Ascending aorta (tissue), 2 donors: ENCODE results near the gene ASB15. TPM values are rescaled to one million over a fixed set of nuclear protein-coding genes. Genes with fewer than 3 reads are reported as not detected.

Experiments used
- DNase-seq, 2 donors: peaks; one replicate each; pipeline ENCODE4 v3.0.0-alpha.2; 2019; ENCODE audit warnings: low spot score in 2 of 2
- H3K27ac ChIP-seq, 2 donors: fragments of 200-600 bp; sonication (generic); one replicate each; pipeline ENCODE4 v1.5.1; 2016 to 2017; ENCODE audit warnings: mild to moderate bottlenecking in 1 of 2
- H3K27me3 ChIP-seq: fragments of 200-600 bp; sonication (generic); one replicate; pipeline ENCODE4 v1.5.1; 2017
- H3K36me3 ChIP-seq, 2 donors: fragments of 200-600 bp; sonication (generic); one replicate each; pipeline ENCODE4 v1.5.1; 2016
- H3K4me1 ChIP-seq, 2 donors: fragments of 200-600 bp; sonication (generic); one replicate each; pipeline ENCODE4 v1.5.1; 2016 to 2017; ENCODE audit warnings: mild to moderate bottlenecking in 1 of 2
- H3K4me3 ChIP-seq, 2 donors: fragments of 200-600 bp; sonication (generic); one replicate each; pipeline ENCODE4 v1.5.1; 2016 to 2017; ENCODE audit warnings: mild to moderate bottlenecking in 1 of 2
- H3K9me3 ChIP-seq, 2 donors: fragments of 200-600 bp; sonication (generic); one replicate each; pipeline ENCODE4 v1.5.1; 2016
- intact Hi-C: fragments of 100-400 bp; cut with DNase I; formaldehyde crosslinking; loops from one replicate; pipeline ENCODE4 v1.15.1; 2023
- total RNA-seq: library from RNA; depleted of rRNA; stranded (reverse); fragments of >200 nt; gene quantifications from one replicate; pipeline ENCODE4 v1.1.0, GENCODE V29; 2016
- TF ChIP-seq, protein P1 (sequence below), 3 experiments: fragments of 200-600 bp in 2 of 3; fragments of 450-650 bp in 1 of 3; sonication (generic) in 2 of 3; IDR thresholded peaks; one replicate each; pipeline ENCODE4 v1.5.1; 2016 to 2019; ENCODE audit warnings: antibody characterized with exemption in 3 of 3, mild to moderate bottlenecking in 1 of 3, moderate library complexity in 1 of 3

ASB15 gene
- total RNA-seq, 1 donor from 2014 or later: not detected

DNA sequence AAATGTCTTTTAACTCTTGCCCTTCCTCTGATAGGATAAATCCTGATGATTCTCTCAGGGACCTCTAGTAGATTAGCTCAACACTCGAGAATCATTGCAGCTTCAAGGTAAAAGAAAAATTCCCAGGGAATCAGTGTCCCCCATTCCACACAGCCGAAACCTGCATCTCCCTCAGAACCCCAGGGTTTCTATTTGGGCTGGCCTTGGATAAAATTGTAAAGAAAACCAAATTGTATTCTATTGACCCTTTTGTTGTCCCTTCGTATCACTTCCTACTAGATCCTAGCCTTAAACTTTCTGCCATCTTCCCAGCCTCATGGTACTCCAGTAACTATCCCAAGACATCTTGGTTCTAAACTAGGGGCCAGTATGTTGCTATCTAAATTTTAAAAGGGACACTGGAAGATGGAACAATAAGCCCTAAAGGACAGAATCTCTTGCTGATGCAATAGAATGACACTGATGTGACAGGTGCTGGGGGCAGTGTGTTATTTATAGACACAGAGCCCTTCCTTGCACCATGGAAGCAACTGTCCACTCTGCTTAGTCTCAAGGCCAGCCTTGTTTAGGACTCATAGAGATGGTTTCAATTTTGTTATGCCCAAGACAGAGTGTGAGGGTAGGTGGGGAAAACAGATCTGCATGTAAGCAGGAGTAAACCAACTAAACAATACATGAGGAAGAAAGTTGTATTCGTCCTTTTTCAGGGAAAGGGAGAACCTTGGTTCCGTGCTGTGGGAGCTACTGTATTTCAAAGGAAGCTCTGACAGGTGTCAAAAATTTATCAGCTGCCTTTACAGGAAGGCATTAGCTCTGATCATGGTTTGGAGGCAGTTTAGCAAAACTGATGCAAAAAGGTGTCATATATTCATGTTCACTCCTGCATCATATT, 7.6 kb downstream of the ASB15 start:
- H3K27me3 ChIP-seq: no peaks in the 10 kb centered on the region
- H3K4me1 ChIP-seq: no peaks in the 10 kb centered on the region
- no peak overlapping the region for H3K4me3 ChIP-seq
- intact Hi-C loops: no loop called here
- H3K36me3 ChIP-seq: no peaks in the 10 kb centered on the region
- TF ChIP-seq, protein P1, sequence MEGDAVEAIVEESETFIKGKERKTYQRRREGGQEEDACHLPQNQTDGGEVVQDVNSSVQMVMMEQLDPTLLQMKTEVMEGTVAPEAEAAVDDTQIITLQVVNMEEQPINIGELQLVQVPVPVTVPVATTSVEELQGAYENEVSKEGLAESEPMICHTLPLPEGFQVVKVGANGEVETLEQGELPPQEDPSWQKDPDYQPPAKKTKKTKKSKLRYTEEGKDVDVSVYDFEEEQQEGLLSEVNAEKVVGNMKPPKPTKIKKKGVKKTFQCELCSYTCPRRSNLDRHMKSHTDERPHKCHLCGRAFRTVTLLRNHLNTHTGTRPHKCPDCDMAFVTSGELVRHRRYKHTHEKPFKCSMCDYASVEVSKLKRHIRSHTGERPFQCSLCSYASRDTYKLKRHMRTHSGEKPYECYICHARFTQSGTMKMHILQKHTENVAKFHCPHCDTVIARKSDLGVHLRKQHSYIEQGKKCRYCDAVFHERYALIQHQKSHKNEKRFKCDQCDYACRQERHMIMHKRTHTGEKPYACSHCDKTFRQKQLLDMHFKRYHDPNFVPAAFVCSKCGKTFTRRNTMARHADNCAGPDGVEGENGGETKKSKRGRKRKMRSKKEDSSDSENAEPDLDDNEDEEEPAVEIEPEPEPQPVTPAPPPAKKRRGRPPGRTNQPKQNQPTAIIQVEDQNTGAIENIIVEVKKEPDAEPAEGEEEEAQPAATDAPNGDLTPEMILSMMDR (IDR thresholded peaks at IDR 0.05): no peak
- no peak for DNase-seq
- no peak overlapping the region for H3K27ac ChIP-seq
- H3K9me3 ChIP-seq: no peaks in the 10 kb centered on the region

DNA sequence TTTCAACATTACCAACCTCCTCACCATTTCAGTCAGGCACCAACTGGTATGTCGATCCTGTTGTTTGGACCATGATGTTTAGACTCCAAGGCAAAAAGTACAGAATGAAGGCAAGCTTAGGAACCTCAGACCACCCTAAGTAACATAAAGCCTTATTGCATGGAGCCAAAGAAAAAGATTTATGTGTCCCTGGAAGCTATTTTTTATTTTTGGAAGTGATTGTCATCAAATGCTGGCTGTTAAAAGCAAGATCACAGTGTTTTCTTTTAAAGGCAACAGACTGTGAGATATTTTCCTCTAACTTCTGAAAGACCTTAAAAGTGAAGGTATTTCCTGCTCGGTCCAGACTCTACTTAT, 8.2 kb downstream of the ASB15 start:
- no peaks in the 10 kb centered on the region for H3K4me1 ChIP-seq
- intact Hi-C loops: no loop called here
- TF ChIP-seq, protein P1 (IDR thresholded peaks at IDR 0.05): no peak
- H3K36me3 ChIP-seq: no peaks in the 10 kb centered on the region
- DNase-seq: no peak
- H3K27ac ChIP-seq: no peak overlapping the region
- no peaks in the 10 kb centered on the region for H3K27me3 ChIP-seq
- no peaks in the 10 kb centered on the region for H3K9me3 ChIP-seq
- H3K4me3 ChIP-seq: no peak overlapping the region

DNA sequence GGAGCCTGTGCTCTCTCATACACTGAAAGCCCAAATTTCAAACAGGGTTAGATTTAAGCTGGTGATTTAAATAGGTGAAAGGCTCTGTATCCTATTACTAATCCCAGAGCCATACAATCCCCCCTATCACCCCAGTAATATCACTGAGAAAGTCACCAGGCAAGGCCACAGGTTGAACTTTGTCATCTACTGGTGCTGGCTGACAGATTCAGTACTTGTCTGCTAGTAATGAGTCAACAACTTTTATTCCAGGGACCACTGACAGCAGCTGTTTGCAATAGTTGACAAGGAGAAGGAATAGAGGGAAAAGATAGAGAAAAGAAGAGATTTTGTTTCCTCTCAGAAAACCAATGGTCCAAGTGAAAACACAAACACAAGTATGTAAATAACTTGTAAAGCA, 10.4 kb downstream of the ASB15 start:
- H3K4me3 ChIP-seq: no peak overlapping the region
- DNase-seq: no peak

DNA sequence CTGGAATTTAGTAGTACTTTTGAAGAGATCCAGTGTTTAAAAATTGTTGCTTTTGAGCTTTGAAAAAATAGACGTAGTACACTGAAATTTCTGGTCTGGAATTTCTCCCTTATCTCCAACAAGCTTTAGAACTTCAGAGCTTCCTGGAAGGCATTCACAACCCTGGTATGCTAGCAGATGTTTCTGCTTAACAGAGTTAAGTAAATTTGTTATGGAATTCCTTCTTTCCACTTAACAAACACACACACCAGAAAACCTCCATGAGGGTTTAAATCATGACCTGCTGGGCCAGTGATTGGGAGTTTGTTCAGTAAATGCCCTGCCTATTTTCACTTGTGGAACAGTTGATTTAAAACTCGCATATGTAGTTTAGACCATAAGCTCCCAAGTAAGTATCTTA, 13.7 kb downstream of the ASB15 start:
- Histone ChIP-seq H3K36me3 (no peaks in the 10 kb centered on the region), H3K27me3 (no peaks in the 10 kb centered on the region), H3K4me3 (no peak overlapping the region), H3K4me1 (no peaks in the 10 kb centered on the region), H3K9me3 (no peaks in the 10 kb centered on the region), H3K27ac (no peak overlapping the region)
- intact Hi-C loops: no loop called here
- DNase-seq: no peak
- TF ChIP-seq, protein P1 (IDR thresholded peaks at IDR 0.05): no peak

More for the DNA sequence above, 10.4 kb downstream of the ASB15 start:
- intact Hi-C loops: no loop called here
- Histone ChIP-seq H3K36me3 (no peaks in the 10 kb centered on the region), H3K4me1 (no peaks in the 10 kb centered on the region), H3K27me3 (no peaks in the 10 kb centered on the region), H3K27ac (no peak overlapping the region), H3K9me3 (no peaks in the 10 kb centered on the region)
- TF ChIP-seq, protein P1 (IDR thresholded peaks at IDR 0.05): no peak

DNA sequence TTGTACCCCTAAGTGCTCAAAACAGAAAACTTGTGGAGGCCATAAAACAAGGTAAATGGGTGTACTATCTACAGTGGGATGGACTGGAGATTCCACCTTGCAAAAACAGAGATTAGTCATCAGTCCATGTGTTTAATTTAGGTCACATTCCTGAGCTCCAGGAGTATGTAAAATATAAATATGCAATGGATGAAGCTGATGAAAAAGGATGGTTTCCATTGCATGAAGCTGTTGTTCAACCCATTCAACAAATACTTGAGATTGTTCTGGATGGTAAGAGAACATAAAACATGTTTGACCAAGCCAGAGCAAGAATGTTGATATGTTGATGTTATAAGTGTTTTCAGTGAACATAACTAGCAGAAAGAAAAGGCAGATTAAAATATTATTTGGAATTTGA, 14.6 kb downstream of the ASB15 start:
- intact Hi-C loops: no loop called here
- Histone ChIP-seq H3K4me3 (no peak overlapping the region), H3K4me1 (no peaks in the 10 kb centered on the region), H3K9me3 (no peaks in the 10 kb centered on the region), H3K27ac (no peak overlapping the region), H3K27me3 (no peaks in the 10 kb centered on the region), H3K36me3 (no peaks in the 10 kb centered on the region)
- DNase-seq: no peak
- TF ChIP-seq, protein P1 (IDR thresholded peaks at IDR 0.05): no peak
